HCT116 (cell line): Measurements from ENCODE around the gene PTTG1IP. TPM values are rescaled to one million over a fixed set of nuclear protein-coding genes. Genes with fewer than 3 reads are reported as not detected.

Experiments
- ATAC-seq: fragments of 200-7000 bp; cut with Tn5 transposase; 2 replicates; pipeline ENCODE4 v1.9.1; 2020; ENCODE audit warnings: mild to moderate bottlenecking, moderate library complexity
- BruUV-seq: library from RNA; stranded (reverse); fragments of 400-500 nt; replicated peaks from 2 replicates; lab custom pipeline; 2021; lab: Mats Ljungman, UMichigan
- CTCF ChIA-PET: fragments of 300-600 bp; sonication (Branson Sonifier 250); formaldehyde crosslinking; loops from one replicate; lab custom pipeline; 2021; ENCODE audit warnings: antibody characterized with exemption; lab: Charles Lee
- POLR2A ChIA-PET: fragments of 300-600, 350-600 bp; sonication (Branson Sonifier 250); formaldehyde crosslinking; loops from one replicate; lab custom pipeline; 2021; ENCODE audit warnings: antibody characterized with exemption; lab: Charles Lee
- RAD21 ChIA-PET, 2 experiments: fragments of 300-600 bp; sonication (Branson Sonifier 250); formaldehyde crosslinking; loops; one replicate each; lab custom pipeline; 2023; ENCODE audit warnings: low total read pairs in 2 of 2; ENCODE audit not compliant: uncharacterized antibody in 2 of 2, unreplicated experiment in 2 of 2, low non-redundant PET in 1 of 2; lab: Charles Lee
- DNase-seq: peaks from one replicate; pipeline ENCODE4 v3.0.0-alpha.2; 2010; ENCODE audit warnings: low read depth, low spot score
- H2AFZ ChIP-seq: fragments of 200-600 bp; shearing (Covaris generic), sonication (generic); 2 replicates; pipeline ENCODE4 v1.6.1; 2017; ENCODE audit warnings: low read depth, mixed run types, mixed read lengths, antibody characterized with exemption, low read length; ENCODE audit not compliant: poor library complexity, severe bottlenecking
- H3K27ac ChIP-seq: 2 replicates; pipeline ENCODE4 v1.5.1; 2012; ENCODE audit warnings: low read depth, low read length
- H3K27me3 ChIP-seq: fragments of 200-600 bp; sonication (generic); 2 replicates; pipeline ENCODE4 v1.6.1; 2016; ENCODE audit warnings: mixed run types, low read length, mixed read lengths; ENCODE audit not compliant: insufficient read depth
- H3K36me3 ChIP-seq, 2 experiments: fragments of 200-500 bp in 1 of 2; fragments of 200-600 bp in 1 of 2; sonication (Bioruptor generic) in 1 of 2; sonication (generic) in 1 of 2; 2 replicates each; pipeline versions ENCODE4 v1.5.1 to v1.6.1; 2014 to 2016; ENCODE audit warnings: low read length in 2 of 2, inconsistent platforms in 1 of 2, mixed read lengths in 1 of 2, mixed run types in 1 of 2; ENCODE audit not compliant: insufficient read depth in 2 of 2, control insufficient read depth in 1 of 2
- H3K4me1 ChIP-seq, 2 experiments: fragments of 200-600 bp in 1 of 2; sonication (generic) in 1 of 2; 2 replicates each; pipeline versions ENCODE4 v1.5.1 to v1.6.1; 2012 to 2017; ENCODE audit warnings: low read length in 2 of 2, inconsistent platforms in 1 of 2, mild to moderate bottlenecking in 1 of 2, mixed read lengths in 1 of 2, mixed run types in 1 of 2, moderate library complexity in 1 of 2; ENCODE audit not compliant: insufficient read depth in 2 of 2, control insufficient read depth in 1 of 2
- H3K4me2 ChIP-seq: fragments of 200-600 bp; sonication (generic); 2 replicates; pipeline ENCODE4 v1.6.1; 2017; ENCODE audit warnings: mixed run types, low read length, mixed read lengths
- H3K4me3 ChIP-seq, 2 experiments: fragments of 200-600 bp in 1 of 2; sonication (generic) in 1 of 2; replicated peaks in 1 of 2; 2 replicates each; pipeline ENCODE4 v1.5.1; 2011 to 2016; ENCODE audit warnings: low read length in 2 of 2, control low read depth in 1 of 2, low read depth in 1 of 2, mild to moderate bottlenecking in 1 of 2, mixed read lengths in 1 of 2, mixed run types in 1 of 2
- H3K79me2 ChIP-seq: fragments of 200-600 bp; sonication (generic); 2 replicates; pipeline ENCODE4 v1.6.1; 2017; ENCODE audit warnings: mild to moderate bottlenecking, mixed run types, low read length, moderate library complexity, mixed read lengths; ENCODE audit not compliant: insufficient read depth
- H3K9ac ChIP-seq: fragments of 200-600 bp; sonication (generic); 2 replicates; pipeline ENCODE4 v1.6.1; 2016; ENCODE audit warnings: low read length, mixed read lengths
- H3K9me2 ChIP-seq: fragments of 200-600 bp; sonication (generic), shearing (Covaris generic); 2 replicates; pipeline ENCODE4 v1.6.1; 2017; ENCODE audit warnings: mixed run types, mild to moderate bottlenecking, moderate library complexity; ENCODE audit not compliant: insufficient read depth
- H3K9me3 ChIP-seq, 2 experiments: fragments of 200-500 bp in 1 of 2; fragments of 200-600 bp in 1 of 2; sonication (Bioruptor generic) in 1 of 2; sonication (generic) in 1 of 2; 2 replicates each; pipeline ENCODE4 v1.6.1; 2014 to 2017; ENCODE audit warnings: low read length in 2 of 2, mixed read lengths in 2 of 2, inconsistent platforms in 1 of 2, low read depth in 1 of 2, mild to moderate bottlenecking in 1 of 2, mixed run types in 1 of 2, moderate library complexity in 1 of 2; ENCODE audit not compliant: control insufficient read depth in 1 of 2, insufficient read depth in 1 of 2
- H4K20me1 ChIP-seq: fragments of 200-600 bp; sonication (generic), shearing (Covaris generic); 2 replicates; pipeline ENCODE4 v1.6.1; 2017; ENCODE audit warnings: mixed run types, mild to moderate bottlenecking, moderate library complexity; ENCODE audit not compliant: insufficient read depth
- CEBPB ChIP-seq: IDR thresholded peaks from 2 replicates; pipeline ENCODE4 v1.6.1; 2012; ENCODE audit warnings: low read depth
- ELF1 ChIP-seq: IDR thresholded peaks from 2 replicates; pipeline ENCODE4 v1.6.1; 2012; ENCODE audit warnings: low read depth, borderline replicate concordance
- SP1 ChIP-seq: IDR thresholded peaks from 2 replicates; pipeline ENCODE4 v1.6.1; 2012; ENCODE audit warnings: low read depth
- intact Hi-C: fragments of 100-400 bp; cut with micrococcal nuclease; formaldehyde crosslinking; loops from 2 replicates; pipeline ENCODE4 v1.10.0; 2022
- total RNA-seq: library from RNA; stranded (reverse); gene quantifications from one replicate; pipeline ENCODE4 v1.2.1, GENCODE V29; 2021; ENCODE audit not compliant: unreplicated experiment

PTTG1IP gene
- total RNA-seq, 1 experiment from 2014 or later: 83.4 TPM

DNA sequence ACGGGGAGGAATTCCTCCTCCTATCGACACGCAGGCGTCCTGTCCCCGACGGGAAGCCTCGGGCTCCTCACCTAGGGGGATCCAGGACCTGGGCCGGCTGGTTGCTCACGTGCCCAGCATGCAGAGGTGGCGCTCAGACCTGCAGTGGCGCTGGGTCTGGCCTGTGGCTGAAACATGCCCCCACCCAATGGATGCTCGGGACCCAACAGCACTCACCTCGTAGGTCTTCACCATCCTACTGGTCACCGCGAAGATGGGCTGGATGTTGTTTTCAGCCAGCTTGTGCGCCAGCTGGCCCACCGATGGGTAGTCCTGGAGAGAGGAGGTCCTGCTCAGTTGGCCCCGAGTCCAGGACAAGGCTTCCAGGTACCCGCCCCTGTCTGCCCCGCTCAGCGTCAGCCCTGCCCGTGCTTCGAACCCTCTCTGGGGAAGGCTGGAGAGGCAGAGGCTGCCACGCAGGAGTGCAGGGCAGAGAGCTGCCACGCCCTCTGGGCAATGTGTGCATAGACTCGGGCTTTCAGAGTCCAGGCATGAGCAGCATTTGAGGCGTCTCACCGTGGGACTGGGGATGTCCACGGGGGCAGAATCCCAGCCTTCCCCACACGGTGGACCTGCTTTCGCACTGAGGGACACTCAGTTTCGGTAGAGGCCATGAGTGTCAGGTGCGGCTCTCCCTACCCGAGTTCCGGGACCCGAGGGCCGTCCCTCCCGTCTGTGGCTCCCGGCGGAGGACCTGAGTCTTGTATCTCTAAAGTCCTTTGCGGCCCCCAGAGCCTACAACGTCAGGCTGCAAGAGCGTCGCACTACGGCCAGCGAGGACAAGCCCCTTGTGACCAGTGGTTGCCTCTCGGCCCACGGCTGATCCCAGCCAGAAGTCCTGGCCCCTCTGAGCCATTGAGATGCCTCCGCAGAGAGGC, 25.6 kb upstream of the PTTG1IP start:
- Histone ChIP-seq H3K9me2 (no peaks in the 10 kb centered on the region), H3K9me3 (peaks cover 0 to 4% of the 10 kb centered on the region in 2 experiments; a peak in 1 of 4 replicates), H3K4me1 (no peaks in the 10 kb centered on the region; a peak in 1 of 4 replicates), H3K27ac (no peak overlapping the region), H3K4me3 (no peak overlapping the region), H4K20me1 (no peaks in the 10 kb centered on the region), H3K4me2 (no peak overlapping the region), H2AFZ (no peak overlapping the region), H3K36me3 (no peaks in the 10 kb centered on the region), H3K27me3 (no peaks in the 10 kb centered on the region), H3K9ac (no peak overlapping the region), H3K79me2 (no peaks in the 10 kb centered on the region)
- CTCF ChIA-PET: no interaction called here
- no peak for TF ChIP-seq ELF1
- POLR2A ChIA-PET: no interaction called here
- ATAC-seq: no peak
- no peak for DNase-seq
- intact Hi-C loops: no loop called here
- RAD21 ChIA-PET: no interaction called here
- no TSS peak for BruUV-seq

DNA sequence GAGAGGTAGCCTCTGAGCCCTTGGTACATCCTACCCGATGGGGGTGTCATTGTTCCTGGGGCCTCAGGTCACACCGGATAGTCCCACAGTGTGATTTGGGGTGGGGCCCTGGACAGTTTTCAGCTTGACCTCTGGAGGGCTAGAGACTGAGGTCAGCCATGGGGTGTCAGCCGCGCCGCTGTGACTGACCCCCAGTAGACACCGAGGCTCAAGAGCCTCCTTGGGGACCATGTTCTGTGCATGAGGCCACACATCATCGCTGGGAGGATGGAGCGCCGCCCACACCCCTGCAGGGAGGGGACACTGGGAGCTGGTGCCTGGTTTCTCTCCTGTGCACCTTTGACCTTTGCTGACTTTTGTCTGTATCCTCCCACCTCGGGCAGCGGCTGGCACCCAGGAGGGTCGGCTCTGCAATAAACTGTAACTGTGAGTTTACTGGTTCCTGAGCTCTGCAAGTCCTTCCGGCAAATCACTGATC, 24.6 kb upstream of the PTTG1IP start:
- ChIA-PET POLR2A (no interaction called here), CTCF (no interaction called here), RAD21 (no interaction called here)
- Histone ChIP-seq H3K9me2 (no peaks in the 10 kb centered on the region), H3K36me3 (no peaks in the 10 kb centered on the region), H3K9ac (no peak overlapping the region), H3K9me3 (peaks cover 0 to 4% of the 10 kb centered on the region in 2 experiments; a peak in 1 of 4 replicates), H3K4me2 (no peak overlapping the region), H4K20me1 (no peaks in the 10 kb centered on the region), H3K27me3 (no peaks in the 10 kb centered on the region), H3K4me3 (no peak overlapping the region), H3K79me2 (no peaks in the 10 kb centered on the region), H3K27ac (no peak overlapping the region), H2AFZ (no peak overlapping the region), H3K4me1 (no peaks in the 10 kb centered on the region; a peak in 1 of 4 replicates)
- ATAC-seq (no peak), DNase-seq (no peak)
- no TSS peak for BruUV-seq
- TF ChIP-seq SP1 (no peak), CEBPB (no peak)
- TF ChIP-seq, all 23 proteins: peak for 0
- intact Hi-C loops: no loop called here
